IMR-90 (cell line): Measurements from ENCODE around the gene KLK8. TPM values are rescaled to one million over a fixed set of nuclear protein-coding genes. Genes with fewer than 3 reads are reported as not detected.

Experiments
- ATAC-seq: fragments of 200-7000 bp; cut with Tn5 transposase; 2 replicates; pipeline ENCODE4 v1.9.1; 2020; ENCODE audit warnings: low read depth, mild to moderate bottlenecking, moderate library complexity
- BruUV-seq: library from RNA; stranded (reverse); fragments of 400-500 nt; replicated peaks from 2 replicates; lab custom pipeline; 2021; lab: Mats Ljungman, UMichigan
- CTCF ChIA-PET: fragments of 300-600 bp; formaldehyde crosslinking; extraction: SDS; loops from one replicate; lab custom pipeline; 2021; ENCODE audit warnings: antibody characterized with exemption; lab: Yijun Ruan, JAX
- POLR2A ChIA-PET: fragments of 300-600 bp; sonication (Branson Sonifier 250); formaldehyde crosslinking; loops from one replicate; lab custom pipeline; 2022; ENCODE audit warnings: antibody characterized with exemption; ENCODE audit not compliant: unreplicated experiment; lab: Charles Lee
- DNase-seq: peaks from one replicate; pipeline ENCODE4 v3.0.0; 2013
- H2AFZ ChIP-seq: replicated peaks from 2 replicates; pipeline ENCODE3; 2013; ENCODE audit warnings: low read length, mild to moderate bottlenecking; ENCODE audit not compliant: poor library complexity
- H2AK5ac ChIP-seq: 2 replicates; pipeline ENCODE4 v1.6.1; 2013; ENCODE audit warnings: low read depth, low read length, inconsistent platforms
- H2AK9ac ChIP-seq: replicated peaks from 2 replicates; pipeline ENCODE3; 2013; ENCODE audit warnings: mild to moderate bottlenecking, low read depth, low read length, moderate library complexity; ENCODE audit not compliant: poor library complexity
- H2BK120ac ChIP-seq: 2 replicates; pipeline ENCODE4 v1.6.1; 2013; ENCODE audit warnings: low read depth, low read length, inconsistent platforms
- H2BK15ac ChIP-seq: 3 replicates; pipeline ENCODE4 v1.6.1; 2013; ENCODE audit warnings: low read depth, low read length, inconsistent platforms
- H2BK20ac ChIP-seq: 2 replicates; pipeline ENCODE4 v1.6.1; 2013; ENCODE audit warnings: low read depth, mild to moderate bottlenecking, inconsistent platforms, low read length, moderate library complexity
- H2BK5ac ChIP-seq: 2 replicates; pipeline ENCODE4 v1.6.1; 2013; ENCODE audit warnings: mild to moderate bottlenecking, low read depth, low read length, inconsistent platforms; ENCODE audit not compliant: poor library complexity, severe bottlenecking
- H3K14ac ChIP-seq: replicated peaks from 2 replicates; pipeline ENCODE4 v1.6.1; 2013; ENCODE audit warnings: low read depth, low read length, inconsistent platforms
- H3K18ac ChIP-seq: 2 replicates; pipeline ENCODE4 v1.6.1; 2013; ENCODE audit warnings: low read depth, low read length, control low read depth
- H3K23ac ChIP-seq: 2 replicates; pipeline ENCODE4 v1.6.1; 2013; ENCODE audit warnings: low read depth, low read length, inconsistent platforms
- H3K27ac ChIP-seq: 2 replicates; pipeline ENCODE4 v1.5.1; 2013; ENCODE audit warnings: mild to moderate bottlenecking, control low read depth, low read length; ENCODE audit not compliant: insufficient read depth
- H3K27me3 ChIP-seq: 2 replicates; pipeline ENCODE4 v1.6.1; 2013; ENCODE audit warnings: low read length; ENCODE audit not compliant: control insufficient read depth, insufficient read depth
- H3K36me3 ChIP-seq: 2 replicates; pipeline ENCODE4 v1.6.1; 2013; ENCODE audit warnings: low read length, mixed read lengths; ENCODE audit not compliant: control insufficient read depth, insufficient read depth
- H3K4ac ChIP-seq: 2 replicates; pipeline ENCODE4 v1.6.1; 2013; ENCODE audit warnings: low read depth, low read length, inconsistent platforms
- H3K4me1 ChIP-seq: 2 replicates; pipeline ENCODE4 v1.6.1; 2013; ENCODE audit warnings: low read length, mixed read lengths; ENCODE audit not compliant: control insufficient read depth, insufficient read depth
- H3K4me2 ChIP-seq: 2 replicates; pipeline ENCODE4 v1.6.1; 2013; ENCODE audit warnings: low read depth, mild to moderate bottlenecking, control low read depth, low read length, moderate library complexity
- H3K4me3 ChIP-seq: 2 replicates; pipeline ENCODE4 v1.5.1; 2013; ENCODE audit warnings: low read depth, mild to moderate bottlenecking, control low read depth, low read length, moderate library complexity; ENCODE audit not compliant: insufficient read depth
- H3K56ac ChIP-seq: 2 replicates; pipeline ENCODE4 v1.6.1; 2013; ENCODE audit warnings: low read length, inconsistent platforms; ENCODE audit not compliant: insufficient read depth; ENCODE audit errors: extremely low read depth
- H3K79me1 ChIP-seq, 2 experiments: 2 replicates each; pipeline ENCODE4 v1.6.1; 2013; ENCODE audit warnings: low read length in 2 of 2, inconsistent platforms in 1 of 2, low read depth in 1 of 2
- H3K9ac ChIP-seq: 2 replicates; pipeline ENCODE4 v1.6.1; 2013; ENCODE audit warnings: low read depth, low read length, control low read depth
- H3K9me1 ChIP-seq: 2 replicates; pipeline ENCODE4 v1.6.1; 2013; ENCODE audit warnings: low read length, inconsistent platforms; ENCODE audit not compliant: insufficient read depth
- H3K9me3 ChIP-seq: 2 replicates; pipeline ENCODE4 v1.6.1; 2013; ENCODE audit warnings: low read length; ENCODE audit not compliant: control insufficient read depth, insufficient read depth
- H4K20me1 ChIP-seq: 2 replicates; pipeline ENCODE4 v1.6.1; 2013; ENCODE audit warnings: low read length, inconsistent platforms; ENCODE audit not compliant: insufficient read depth
- H4K5ac ChIP-seq: 2 replicates; pipeline ENCODE4 v1.6.1; 2013; ENCODE audit warnings: mild to moderate bottlenecking, low read depth, low read length, control low read depth
- H4K8ac ChIP-seq, 2 experiments: 2 replicates each; pipeline ENCODE4 v1.6.1; 2013; ENCODE audit warnings: low read depth in 2 of 2, low read length in 2 of 2, control low read depth in 1 of 2, inconsistent platforms in 1 of 2
- H4K91ac ChIP-seq: 2 replicates; pipeline ENCODE4 v1.6.1; 2013; ENCODE audit warnings: low read depth, low read length, inconsistent platforms; ENCODE audit not compliant: insufficient read depth
- BHLHE40 ChIP-seq: fragments of 150-350 bp; IDR thresholded peaks from 2 replicates; pipeline ENCODE4 v1.6.1; 2016; ENCODE audit warnings: mild to moderate bottlenecking, low read depth, low read length
- CEBPB ChIP-seq: IDR thresholded peaks from 2 replicates; pipeline ENCODE4 v1.6.1; 2012; ENCODE audit warnings: low read depth, low read length, improper control_type of control experiment
- CHD1 ChIP-seq: IDR thresholded peaks from 2 replicates; pipeline ENCODE4 v1.6.1; 2012; ENCODE audit warnings: low read depth, low read length, improper control_type of control experiment
- CTCF ChIP-seq: conservative IDR thresholded peaks from 2 replicates; pipeline ENCODE4 v1.5.1; 2012; ENCODE audit warnings: mild to moderate bottlenecking, low read depth, low read length, improper control_type of control experiment
- ELK1 ChIP-seq: fragments of 150-350 bp; IDR thresholded peaks from 2 replicates; pipeline ENCODE4 v1.6.1; 2016; ENCODE audit warnings: low read depth, mild to moderate bottlenecking, low read length, moderate library complexity, borderline replicate concordance
- FOS ChIP-seq: fragments of 150-350 bp; IDR thresholded peaks from 2 replicates; pipeline ENCODE4 v1.6.1; 2016; ENCODE audit warnings: low read depth, low read length
- MAFK ChIP-seq: IDR thresholded peaks from 2 replicates; pipeline ENCODE4 v1.6.1; 2012; ENCODE audit warnings: low read depth, low read length, improper control_type of control experiment
- MAZ ChIP-seq: IDR thresholded peaks from 2 replicates; pipeline ENCODE4 v1.6.1; 2012; ENCODE audit warnings: low read depth, mild to moderate bottlenecking, low read length, improper control_type of control experiment, moderate library complexity, borderline replicate concordance
- MXI1 ChIP-seq: IDR thresholded peaks from 2 replicates; pipeline ENCODE4 v1.6.1; 2012; ENCODE audit warnings: low read depth, mild to moderate bottlenecking, low read length, moderate library complexity, borderline replicate concordance
- NFE2L2 ChIP-seq: fragments of 150-350 bp; IDR thresholded peaks from 2 replicates; pipeline ENCODE4 v1.6.1; 2016; ENCODE audit warnings: low read depth, mild to moderate bottlenecking, low read length
- POLR2A ChIP-seq: IDR thresholded peaks from 2 replicates; pipeline ENCODE4 v1.6.1; 2012; ENCODE audit warnings: mild to moderate bottlenecking, low read depth, low read length
- RAD21 ChIP-seq: IDR thresholded peaks from 2 replicates; pipeline ENCODE4 v1.6.1; 2012; ENCODE audit warnings: low read length, improper control_type of control experiment
- RCOR1 ChIP-seq: IDR thresholded peaks from 2 replicates; pipeline ENCODE4 v1.6.1; 2012; ENCODE audit warnings: mild to moderate bottlenecking, low read length, improper control_type of control experiment; ENCODE audit not compliant: insufficient replicate concordance
- RFX5 ChIP-seq: IDR thresholded peaks from 2 replicates; pipeline ENCODE4 v1.8.0; 2012; ENCODE audit warnings: low read depth, mild to moderate bottlenecking, low read length, moderate library complexity
- USF2 ChIP-seq: fragments of 150-350 bp; IDR thresholded peaks from 2 replicates; pipeline ENCODE4 v1.6.1; 2017; ENCODE audit warnings: mild to moderate bottlenecking, antibody characterized with exemption, low read length, low read depth
- WGBS, 2 experiments: methylation state at CpG; one replicate each; pipeline versions ENCODE4 v1.1.5 to v1.1.7; 2013; ENCODE audit warnings: missing lambda C conversion rate in 2 of 2; ENCODE audit not compliant: insufficient read length in 1 of 2; ENCODE audit errors: extremely low coverage in 2 of 2; 5-methylcytosine and 5-hydroxymethylcytosine counted together
- dilution Hi-C: fragments of 300-500 bp; cut with HindIII; formaldehyde crosslinking; loops from one replicate; pipeline ENCODE4 v1.14.3; 2018; ENCODE audit warnings: low sequenced_read_pairs; ENCODE audit not compliant: unreplicated experiment
- in situ Hi-C: fragments of 300-500 bp; cut with MboI; formaldehyde crosslinking; loops from 3 replicates; pipeline ENCODE4 v1.14.3; 2019; ENCODE audit warnings: low sequenced_read_pairs, inconsistent platforms, mixed read lengths
- intact Hi-C: fragments of 100-400 bp; cut with micrococcal nuclease; formaldehyde crosslinking; loops from 2 replicates; pipeline ENCODE4 v1.10.0; 2022
- polyA plus RNA-seq, 3 experiments: library from polyadenylated mRNA; depleted of rRNA; stranded (reverse); fragments of >200 nt; gene quantifications; 2 replicates each; pipeline ENCODE4 v1.2.3, GENCODE V29; 2012; ENCODE audit warnings: low replicate concordance in 1 of 3
- total RNA-seq: library from RNA; depleted of rRNA; stranded (reverse); fragments of >200 nt; gene quantifications from 2 replicates; pipeline ENCODE4 v1.2.3, GENCODE V29; 2012

KLK8 gene
- total and polyA plus RNA-seq, 2 of the 4 experiments (the other 2 are of a cell fraction) = not detected

GRCh38 chr19:50998061-50998460, 3.3 kb downstream of the KLK8 start:
- POLR2A ChIA-PET = no interaction called here
- no peak overlapping the region for H3K4me3 ChIP-seq
- H2BK5ac ChIP-seq = no peak overlapping the region
- no peak overlapping the region for H3K23ac ChIP-seq
- DNase-seq (no peak), ATAC-seq (no peak)
- H3K4ac ChIP-seq = no peak overlapping the region
- no peak overlapping the region for H2AK5ac ChIP-seq
- no peak overlapping the region for H2AFZ ChIP-seq
- no peak overlapping the region for H2AK9ac ChIP-seq
- H3K4me2 ChIP-seq = no peak overlapping the region
- H3K36me3 ChIP-seq = no peaks in the 10 kb centered on the region
- dilution Hi-C loops (no loop called here), intact Hi-C loops (no loop called here), in situ Hi-C loops (no loop called here)
- H4K20me1 ChIP-seq = no peaks in the 10 kb centered on the region; the same call in 1 of the 2 replicates
- H3K56ac ChIP-seq = no peak overlapping the region
- H3K27me3 ChIP-seq = no peaks in the 10 kb centered on the region
- no peaks in the 10 kb centered on the region for H3K9me1 ChIP-seq
- H3K9me3 ChIP-seq = peaks cover 14% of the 10 kb centered on the region
- H3K14ac ChIP-seq = no peak overlapping the region
- no peak overlapping the region for H4K5ac ChIP-seq
- no peaks in the 10 kb centered on the region for H3K4me1 ChIP-seq
- H2BK120ac ChIP-seq = no peak overlapping the region
- H2BK15ac ChIP-seq = no peak overlapping the region
- H2BK20ac ChIP-seq = no peak overlapping the region
- no TSS peak for BruUV-seq
- TF ChIP-seq FOS = no peak
- no peak for TF ChIP-seq MXI1
- no peak for TF ChIP-seq NFE2L2
- no peak for TF ChIP-seq CTCF
- no peak for TF ChIP-seq RFX5
- no peak for TF ChIP-seq MAFK
- TF ChIP-seq MAZ = no peak
- TF ChIP-seq RAD21 = no peak
- no peak for TF ChIP-seq RCOR1
- TF ChIP-seq BHLHE40 = no peak
- TF ChIP-seq CEBPB = no peak
- no peak for TF ChIP-seq USF2
- no peak for TF ChIP-seq POLR2A
- no peak for TF ChIP-seq ELK1
- TF ChIP-seq CHD1 = no peak
- CTCF ChIA-PET = no interaction called here
- no peak overlapping the region for H3K27ac ChIP-seq
- no peak overlapping the region for H3K18ac ChIP-seq
- H4K91ac ChIP-seq = no peak overlapping the region
- H3K9ac ChIP-seq = no peak overlapping the region
- 100% methylated on average over 2 of the region's 5 CpGs; no CpG with 5 or more reads in 1 of the 2 experiments for WGBS, 2 experiments
- H3K79me1 ChIP-seq = no peaks in the 10 kb centered on the region
- no peak overlapping the region for H4K8ac ChIP-seq
